ENCODE measurements around the gene NT5C.

NT5C gene

GRCh38 chr17:75090871-75091854 is 40.4 kb downstream of the NT5C start:
- DNase-seq: no peak

- no peak for DNase-seq
These were observed 42.8 kb downstream of the NT5C start for GRCh38 chr17:75088465-75089417.

GRCh38 chr17:75087558-75088453 is 43.7 kb downstream of the NT5C start, which contains the start of gene SLC16A5:
Gene SLC16A5 (plus strand): TSS chr17:75087954. CDS start chr17:75093637, 5,683 bp downstream.
- peak; percentile 35 to 63 for DNase-seq

GRCh38 chr17:75087182-75087557 is 44.4 kb downstream of the NT5C start:
- no peak for DNase-seq

GRCh38 chr17:75086496-75087181 is 44.9 kb downstream of the NT5C start:
- no peak for DNase-seq

- DNase-seq: no peak
These were observed 47.4 kb downstream of the NT5C start for GRCh38 chr17:75084039-75084660.

GRCh38 chr17:75082683-75083082 is 48.9 kb downstream of the NT5C start:
- no peak for DNase-seq

GRCh38 chr17:75081611-75082540 is 49.7 kb downstream of the NT5C start:
- DNase-seq: no peak

Measured in NCI-H526 (cell line).